KG1 (cell line): Measurements from ENCODE around the gene FDX1.

ENCODE experiments used
- DNase-seq: peaks from one replicate; lab custom pipeline; 2025; lab: John Stamatoyannopoulos, UW

Gene FDX1

GRCh38 chr11:110467556-110467955 is 37.8 kb downstream of the FDX1 start:
- DNase-seq, result no peak

- DNase-seq, result no peak
Measured at GRCh38 chr11:110468121-110468520, 38.4 kb downstream of the FDX1 start.

GRCh38 chr11:110469127-110469526 is 39.4 kb downstream of the FDX1 start:
- no peak for DNase-seq

GRCh38 chr11:110470716-110471115 is 41.0 kb downstream of the FDX1 start:
- no peak for DNase-seq

- DNase-seq, result no peak
Measured at GRCh38 chr11:110471371-110471770, 41.6 kb downstream of the FDX1 start.

GRCh38 chr11:110472858-110473257 is 43.1 kb downstream of the FDX1 start:
- DNase-seq, result no peak

- DNase-seq, result no peak
Measured at GRCh38 chr11:110473706-110474105, 44.0 kb downstream of the FDX1 start.

- DNase-seq, result no peak
Measured at GRCh38 chr11:110474578-110474977, 44.8 kb downstream of the FDX1 start.

- DNase-seq, result no peak
Measured at GRCh38 chr11:110475671-110476070, 45.9 kb downstream of the FDX1 start.

GRCh38 chr11:110478410-110478809 is 48.7 kb downstream of the FDX1 start:
- no peak for DNase-seq

- peak; percentile 30 for DNase-seq
Measured at GRCh38 chr11:110479108-110480101, 49.7 kb downstream of the FDX1 start.

- no peak for DNase-seq
Measured at GRCh38 chr11:110481523-110481922, 51.8 kb downstream of the FDX1 start.

- DNase-seq, result no peak
Measured at GRCh38 chr11:110486156-110486555, 56.4 kb downstream of the FDX1 start.

GRCh38 chr11:110488446-110488845 is 58.7 kb downstream of the FDX1 start:
- DNase-seq, result no peak

GRCh38 chr11:110490886-110491285 is 61.1 kb downstream of the FDX1 start:
- no peak for DNase-seq

GRCh38 chr11:110491577-110492320 is 62.0 kb downstream of the FDX1 start:
- DNase-seq, result no peak

- DNase-seq, result no peak
Measured at GRCh38 chr11:110492321-110492685, 62.6 kb downstream of the FDX1 start.

GRCh38 chr11:110493346-110493745 is 63.6 kb downstream of the FDX1 start:
- DNase-seq, result no peak

- peak; percentile 29 for DNase-seq
Measured at GRCh38 chr11:110497231-110497978, 67.7 kb downstream of the FDX1 start.

GRCh38 chr11:110501428-110501827 is 71.7 kb downstream of the FDX1 start:
- no peak for DNase-seq

- DNase-seq, result no peak
Measured at GRCh38 chr11:110505528-110506284, 76.0 kb downstream of the FDX1 start.

- no peak for DNase-seq
Measured at GRCh38 chr11:110507328-110507727, 77.6 kb downstream of the FDX1 start.
